H9 (cell line): ENCODE results near the gene SCGB2A2. TPM values are rescaled to one million over a fixed set of nuclear protein-coding genes. Genes with fewer than 3 reads are reported as not detected.

Experiments
- DNase-seq: peaks from one replicate; pipeline ENCODE4 v3.0.0-alpha.2; 2017
- H2AFZ ChIP-seq: one replicate; pipeline ENCODE4 v1.6.1; 2013; ENCODE audit warnings: mild to moderate bottlenecking, low read length, control low read depth, moderate library complexity
- H2AK5ac ChIP-seq: 2 replicates; pipeline ENCODE4 v1.6.1; 2013; ENCODE audit warnings: low read length, control low read depth, mixed read lengths; ENCODE audit not compliant: insufficient read length
- H2BK120ac ChIP-seq: one replicate; pipeline ENCODE4 v1.6.1; 2013; ENCODE audit warnings: low read depth, mild to moderate bottlenecking, low read length, control low read depth, inconsistent platforms; ENCODE audit not compliant: poor library complexity, severe bottlenecking
- H2BK12ac ChIP-seq: 2 replicates; pipeline ENCODE4 v1.6.1; 2013; ENCODE audit warnings: low read length, control low read depth, mixed read lengths, low read depth; ENCODE audit not compliant: insufficient read length
- H2BK15ac ChIP-seq: 2 replicates; pipeline ENCODE4 v1.6.1; 2013; ENCODE audit warnings: low read depth, low read length, control low read depth
- H2BK20ac ChIP-seq: one replicate; pipeline ENCODE4 v1.6.1; 2013; ENCODE audit warnings: low read depth, mild to moderate bottlenecking, low read length, control low read depth, inconsistent platforms; ENCODE audit not compliant: poor library complexity, severe bottlenecking
- H2BK5ac ChIP-seq: 2 replicates; pipeline ENCODE4 v1.6.1; 2013; ENCODE audit warnings: low read length, control low read depth, mixed read lengths; ENCODE audit not compliant: insufficient read length
- H3K14ac ChIP-seq: 2 replicates; pipeline ENCODE4 v1.6.1; 2013; ENCODE audit warnings: low read length, control low read depth; ENCODE audit not compliant: insufficient read depth
- H3K18ac ChIP-seq: 2 replicates; pipeline ENCODE4 v1.6.1; 2013; ENCODE audit warnings: low read depth, mild to moderate bottlenecking, mixed read lengths, low read length, control low read depth; ENCODE audit not compliant: insufficient read length
- H3K23ac ChIP-seq: 2 replicates; pipeline ENCODE4 v1.6.1; 2013; ENCODE audit warnings: low read length, control low read depth, mixed read lengths, low read depth; ENCODE audit not compliant: insufficient read length
- H3K23me2 ChIP-seq: 2 replicates; pipeline ENCODE4 v1.6.1; 2013; ENCODE audit warnings: low read depth, mild to moderate bottlenecking, mixed read lengths, low read length, control low read depth; ENCODE audit not compliant: insufficient read length, poor library complexity, severe bottlenecking
- H3K27ac ChIP-seq: 2 replicates; pipeline ENCODE4 v1.5.1; 2013; ENCODE audit warnings: low read length, control low read depth, mixed read lengths, low read depth; ENCODE audit not compliant: insufficient read length
- H3K27me3 ChIP-seq: 2 replicates; pipeline ENCODE4 v1.6.1; 2013; ENCODE audit warnings: low read length, control low read depth, inconsistent platforms; ENCODE audit not compliant: insufficient read depth
- H3K4ac ChIP-seq: 2 replicates; pipeline ENCODE4 v1.6.1; 2013; ENCODE audit warnings: low read depth, mild to moderate bottlenecking, control low read depth, inconsistent platforms, low read length, moderate library complexity
- H3K4me1 ChIP-seq: 2 replicates; pipeline ENCODE4 v1.6.1; 2013; ENCODE audit warnings: low read length, control low read depth, inconsistent platforms; ENCODE audit not compliant: insufficient read depth
- H3K4me2 ChIP-seq: 2 replicates; pipeline ENCODE4 v1.6.1; 2013; ENCODE audit warnings: low read length, control low read depth, mixed read lengths; ENCODE audit not compliant: insufficient read length, insufficient read depth
- H3K56ac ChIP-seq: 2 replicates; pipeline ENCODE4 v1.6.1; 2013; ENCODE audit warnings: low read depth, mild to moderate bottlenecking, mixed read lengths, low read length, control low read depth; ENCODE audit not compliant: insufficient read length
- H3K79me1 ChIP-seq: 2 replicates; pipeline ENCODE4 v1.6.1; 2013; ENCODE audit warnings: low read depth, mild to moderate bottlenecking, moderate library complexity, low read length, control low read depth, inconsistent platforms; ENCODE audit not compliant: insufficient read depth, poor library complexity, severe bottlenecking
- H3K79me2 ChIP-seq: 2 replicates; pipeline ENCODE4 v1.6.1; 2013; ENCODE audit warnings: low read length, control low read depth, inconsistent platforms; ENCODE audit not compliant: insufficient read depth
- H3K9ac ChIP-seq: 2 replicates; pipeline ENCODE4 v1.6.1; 2013; ENCODE audit warnings: low read length, control low read depth, mixed read lengths; ENCODE audit not compliant: insufficient read length; ENCODE audit errors: extremely low read depth
- H3K9me3 ChIP-seq: one replicate; pipeline ENCODE4 v1.6.1; 2013; ENCODE audit warnings: low read depth, low read length, inconsistent platforms; ENCODE audit not compliant: control insufficient read depth
- H3T11ph ChIP-seq: one replicate; pipeline ENCODE4 v1.6.1; 2013; ENCODE audit warnings: mild to moderate bottlenecking, low read length, control low read depth, inconsistent platforms
- H4K20me1 ChIP-seq: one replicate; pipeline ENCODE4 v1.6.1; 2013; ENCODE audit not compliant: control insufficient read depth, insufficient read length, insufficient read depth
- H4K5ac ChIP-seq: 2 replicates; pipeline ENCODE4 v1.6.1; 2013; ENCODE audit warnings: low read depth, mild to moderate bottlenecking, mixed read lengths, low read length, control low read depth; ENCODE audit not compliant: insufficient read length
- H4K8ac ChIP-seq: replicated peaks from 2 replicates; pipeline ENCODE4 v1.6.1; 2013; ENCODE audit warnings: low read length, control low read depth, mixed read lengths, low read depth; ENCODE audit not compliant: insufficient read length
- H4K91ac ChIP-seq: 2 replicates; pipeline ENCODE4 v1.6.1; 2013; ENCODE audit warnings: low read depth, mild to moderate bottlenecking, moderate library complexity, mixed read lengths, low read length, control low read depth; ENCODE audit not compliant: insufficient read length
- H3K27ac Mint-ChIP-seq, 3 experiments: 2 replicates in 2 of 3; 3 replicates in 1 of 3; pipeline ENCODE4 v1.8.0; 2020 to 2021; ENCODE audit warnings: mixed read lengths in 3 of 3, mild to moderate bottlenecking in 1 of 3, moderate library complexity in 1 of 3
- H3K27me3 Mint-ChIP-seq: 2 replicates; pipeline ENCODE4 v1.8.0; 2021; ENCODE audit warnings: low read depth, mild to moderate bottlenecking, moderate library complexity, mixed read lengths
- H3K36me3 Mint-ChIP-seq, 3 experiments: 2 replicates in 2 of 3; 3 replicates in 1 of 3; pipeline ENCODE4 v1.8.0; 2020 to 2021; ENCODE audit warnings: low read depth in 3 of 3, mixed read lengths in 3 of 3; ENCODE audit not compliant: insufficient read depth in 1 of 3
- H3K4me1 Mint-ChIP-seq, 2 experiments: 2 replicates each; pipeline ENCODE4 v1.8.0; 2020; ENCODE audit warnings: mixed read lengths in 2 of 2
- H3K4me3 Mint-ChIP-seq, 2 experiments: 2 replicates in 1 of 2; 3 replicates in 1 of 2; pipeline ENCODE4 v1.8.0; 2020 to 2021; ENCODE audit warnings: mild to moderate bottlenecking in 2 of 2, mixed read lengths in 2 of 2, moderate library complexity in 1 of 2
- H3K9me3 Mint-ChIP-seq, 2 experiments: 2 replicates in 1 of 2; 3 replicates in 1 of 2; pipeline ENCODE4 v1.8.0; 2020; ENCODE audit warnings: mild to moderate bottlenecking in 2 of 2, mixed read lengths in 2 of 2, moderate library complexity in 1 of 2
- CTCF ChIP-seq: fragments of 200-600 bp; sonication (generic); conservative IDR thresholded peaks from 3 replicates; pipeline ENCODE4 v1.8.0; 2021; ENCODE audit warnings: antibody characterized with exemption, mild to moderate bottlenecking
- WGBS: extraction: QIAGEN DNeasy Blood & Tissue Kit; methylation state at CpG from one replicate; pipeline ENCODE4 v1.1.7; 2013; ENCODE audit warnings: missing lambda C conversion rate, low lambda C conversion rate, mixed read lengths; ENCODE audit not compliant: insufficient read length; ENCODE audit errors: extremely low coverage; 5-methylcytosine and 5-hydroxymethylcytosine counted together
- total RNA-seq: library from RNA; stranded (reverse); gene quantifications from 2 replicates; pipeline ENCODE4 v1.2.1, GENCODE V29; 2021

Gene SCGB2A2
- total RNA-seq, 1 experiment from 2014 or later: not detected

- Histone ChIP-seq H3K79me1 (no peaks in the 10 kb centered on the region), H2AFZ (no peak overlapping the region), H2BK20ac (no peak overlapping the region), H4K8ac (no peak overlapping the region), H2BK15ac (no peak overlapping the region), H3K4me1 (no peaks in the 10 kb centered on the region; the same call in 1 of the 2 replicates), H3K9me3 (no peaks in the 10 kb centered on the region), H3K18ac (no peak overlapping the region), H3K27ac (no peak overlapping the region), H3K23me2 (no peaks in the 10 kb centered on the region), H3K14ac (no peak overlapping the region), H4K91ac (no peak overlapping the region), H4K5ac (no peak overlapping the region), H3K4ac (no peak overlapping the region), H2BK120ac (no peak overlapping the region), H2BK5ac (no peak overlapping the region), H2BK12ac (no peak overlapping the region), H3K27me3 (no peaks in the 10 kb centered on the region), H3K79me2 (no peaks in the 10 kb centered on the region), H2AK5ac (no peak overlapping the region), H3K23ac (no peak overlapping the region), H3K9ac (no peak overlapping the region), H3T11ph (no peak overlapping the region), H4K20me1 (no peaks in the 10 kb centered on the region), H3K4me2 (no peak overlapping the region), H3K56ac (no peak overlapping the region)
- Mint-ChIP-seq H3K27me3 (peaks cover 12% of the 10 kb centered on the region), H3K4me3 (no peak overlapping the region), H3K36me3 (no peaks in the 10 kb centered on the region; a peak in 1 of 7 replicates), H3K4me1 (peaks cover 20 to 21% of the 10 kb centered on the region in 2 experiments), H3K9me3 (no peaks in the 10 kb centered on the region; a peak in 1 of 5 replicates), H3K27ac (no peak overlapping the region)
- WGBS: no CpG with 5 or more reads among the region's 2 CpGs
- no peak for TF ChIP-seq CTCF
- no peak for DNase-seq
Observed at GRCh38 chr11:62322524-62322923, 52.6 kb downstream of the SCGB2A2 start.

Other genes starting within 250 kb of the SCGB2A2 start
- gene INCENP, start 146.1 kb upstream of the SCGB2A2 start, total RNA-seq: 94.1 and 99.9 TPM in 2 replicates
- not detected in 2 replicates for gene SCGB1D1, start 79.9 kb upstream of the SCGB2A2 start, total RNA-seq
- gene SCGB2A1, start 61.5 kb upstream of the SCGB2A2 start, total RNA-seq: not detected in 2 replicates
- not detected in 2 replicates for gene SCGB1D2, start 27.9 kb upstream of the SCGB2A2 start, total RNA-seq
- not detected in 2 replicates for gene SCGB1D4, start 28.9 kb downstream of the SCGB2A2 start, total RNA-seq
- gene ASRGL1, start 67.3 kb downstream of the SCGB2A2 start, total RNA-seq: 30.9 and 31.1 TPM in 2 replicates
- not detected in 2 replicates for gene SCGB1A1, start 148.9 kb downstream of the SCGB2A2 start, total RNA-seq